Left ventricle myocardium superior (tissue), 1 donor: ENCODE measurements around the gene RRP36. TPM values are rescaled to one million over a fixed set of nuclear protein-coding genes. Genes with fewer than 3 reads are reported as not detected.

ENCODE experiments used
- total RNA-seq: library from RNA; stranded (reverse); fragmentation: NEBNext Ultra II Directional; extraction: Animal tissue kit (Norgen Biotek cat#: 25700); gene quantifications from one replicate; pipeline ENCODE4 v1.2.1, GENCODE V29; 2021
- donor health status: DM: no; HTN: yes; CAD: no; lungs with severe emphysema.

Gene RRP36
- total RNA-seq, 1 donor from 2014 or later = 27.6 TPM

Other genes starting within 250 kb of the RRP36 start
- 13.0 TPM for gene BICRAL, start 239.6 kb upstream of the RRP36 start, total RNA-seq
- gene RPL7L1, start 142.0 kb upstream of the RRP36 start, total RNA-seq = 46.5 TPM
- gene PTCRA, start 105.6 kb upstream of the RRP36 start, total RNA-seq = not detected
- 19.5 TPM for gene CNPY3, start 92.1 kb upstream of the RRP36 start, total RNA-seq
- 2.0 TPM for gene GNMT, start 60.9 kb upstream of the RRP36 start, total RNA-seq
- 27.8 TPM for gene PEX6, start 42.4 kb upstream of the RRP36 start, total RNA-seq
- gene PPP2R5D, start 37.1 kb upstream of the RRP36 start, total RNA-seq = 40.3 TPM
- gene MEA1, start 7.7 kb upstream of the RRP36 start, total RNA-seq = 28.7 TPM
- gene KLHDC3, start 7.4 kb upstream of the RRP36 start, total RNA-seq = 167 TPM
- gene CUL7, start 32.2 kb downstream of the RRP36 start, total RNA-seq = 9.6 TPM
- gene MRPL2, start 37.8 kb downstream of the RRP36 start, total RNA-seq = 116 TPM
- 35.9 TPM for gene KLC4, start 38.0 kb downstream of the RRP36 start, total RNA-seq
- gene PTK7, start 54.7 kb downstream of the RRP36 start, total RNA-seq = 2.1 TPM
- gene SRF, start 149.6 kb downstream of the RRP36 start, total RNA-seq = 78.7 TPM
- 10.9 TPM for gene CUL9, start 160.6 kb downstream of the RRP36 start, total RNA-seq
- 31.2 TPM for gene DNPH1, start 207.9 kb downstream of the RRP36 start, total RNA-seq
- 0.15 TPM for gene TTBK1, start 221.9 kb downstream of the RRP36 start, total RNA-seq